Measurements from ENCODE around the gene MARCHF11. TPM values are rescaled to one million over a fixed set of nuclear protein-coding genes. Genes with fewer than 3 reads are reported as not detected.

MARCHF11 gene
- total RNA-seq, 1 donor from 2014 or later: not detected

GRCh38 chr5:16131878-16132277 is 47.7 kb downstream of the MARCHF11 start:
- Histone ChIP-seq H3K27ac (no peak overlapping the region), H3K4me1 (no peaks in the 10 kb centered on the region), H3K9me3 (no peaks in the 10 kb centered on the region), H3K4me3 (no peak overlapping the region), H3K27me3 (ENCODE audit: low read depth) (no peaks in the 10 kb centered on the region), H3K36me3 (no peaks in the 10 kb centered on the region)
- no peak for TF ChIP-seq CTCF (IDR thresholded peaks at IDR 0.05)
- ATAC-seq: no peak
- intact Hi-C loops (cut with DNase I): no loop called here
- DNase-seq: no peak

DNA sequence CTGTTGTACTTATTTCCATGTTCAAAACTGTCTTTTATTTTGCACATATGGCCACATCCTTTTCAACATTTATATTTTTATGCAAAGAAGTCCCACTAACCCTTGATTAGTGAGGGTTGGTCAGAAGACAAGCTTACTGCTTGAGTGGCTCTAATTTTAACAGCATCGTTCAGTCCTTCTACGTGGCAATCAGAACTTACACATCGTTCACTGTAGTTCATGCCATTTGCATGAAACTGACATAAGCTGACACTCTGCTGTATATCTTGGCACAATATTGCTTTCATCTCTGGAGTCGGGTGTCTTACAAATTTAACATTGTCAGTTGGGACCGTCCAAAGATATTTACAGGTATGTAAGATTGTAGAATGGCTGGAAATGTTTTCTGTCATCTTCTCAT is 50.6 kb downstream of the MARCHF11 start:
- H3K4me1 ChIP-seq: no peaks in the 10 kb centered on the region
- no peak for ATAC-seq
- no peak for TF ChIP-seq CTCF (IDR thresholded peaks at IDR 0.05)
- intact Hi-C loops (cut with DNase I): no loop called here
- no peaks in the 10 kb centered on the region for H3K27me3 ChIP-seq (ENCODE audit: low read depth)
- no peak overlapping the region for H3K27ac ChIP-seq
- no peak overlapping the region for H3K4me3 ChIP-seq
- no peaks in the 10 kb centered on the region for H3K36me3 ChIP-seq
- H3K9me3 ChIP-seq: no peaks in the 10 kb centered on the region
- no peak for DNase-seq

DNA sequence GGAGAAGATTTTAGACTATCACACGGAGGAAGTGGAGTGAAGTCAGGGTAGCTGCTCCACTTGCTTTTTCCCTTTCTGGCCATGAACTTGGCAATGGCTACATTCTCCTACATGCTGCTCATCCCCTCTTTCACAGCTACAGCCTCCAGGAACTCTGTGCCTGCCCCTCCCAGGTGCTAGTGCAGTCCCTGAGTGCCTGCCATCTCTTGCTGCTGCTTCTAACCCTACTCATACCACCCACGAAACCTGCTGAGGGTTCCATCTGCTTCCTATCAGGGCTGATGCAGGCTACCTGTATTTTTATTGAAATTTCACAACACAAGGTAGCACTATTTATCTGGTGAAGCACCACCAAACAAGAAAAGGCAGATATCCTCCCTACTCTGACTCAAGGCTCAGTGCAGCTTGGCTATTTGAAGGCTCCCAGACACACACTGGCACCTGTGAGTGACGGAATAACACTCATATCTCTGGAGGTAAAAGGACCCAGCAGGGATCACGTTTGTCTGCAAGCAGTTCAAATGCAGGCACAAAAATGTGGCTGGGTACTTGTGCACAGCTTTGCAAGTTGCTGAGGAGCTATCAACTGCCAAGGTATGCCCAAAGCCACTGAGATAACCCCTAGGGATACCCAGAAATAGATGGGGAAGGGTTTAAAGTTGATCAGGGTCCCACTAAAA is 51.6 kb downstream of the MARCHF11 start:
- intact Hi-C loops (cut with DNase I): no loop called here
- Histone ChIP-seq H3K36me3 (no peaks in the 10 kb centered on the region), H3K27me3 (ENCODE audit: low read depth) (no peaks in the 10 kb centered on the region), H3K4me3 (no peak overlapping the region), H3K9me3 (no peaks in the 10 kb centered on the region), H3K27ac (no peak overlapping the region), H3K4me1 (no peaks in the 10 kb centered on the region)
- DNase-seq (no peak), ATAC-seq (no peak)
- TF ChIP-seq CTCF (IDR thresholded peaks at IDR 0.05): no peak

DNA sequence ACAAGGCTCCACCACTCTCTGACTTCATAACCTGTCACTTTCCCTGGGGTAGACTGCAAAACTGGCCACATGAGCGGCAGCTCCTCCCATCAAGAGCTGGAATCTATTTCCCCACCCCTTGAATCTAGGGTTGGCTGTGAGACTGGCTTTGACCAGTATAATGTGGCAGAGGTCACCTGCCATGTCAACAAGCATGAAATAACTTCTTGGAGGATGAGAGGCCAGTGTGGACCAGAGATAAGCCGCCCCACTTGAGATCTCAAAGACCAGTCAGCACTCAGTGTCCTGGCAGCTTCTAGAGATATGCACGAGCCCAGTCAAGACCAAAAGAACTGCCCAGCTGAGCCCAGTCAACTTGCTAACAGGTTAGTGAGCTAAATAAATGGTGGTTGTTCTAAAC is 59.0 kb downstream of the MARCHF11 start:
- DNase-seq: no peak
- ATAC-seq: no peak
- no peaks in the 10 kb centered on the region for H3K4me1 ChIP-seq
- peaks cover 6% of the 10 kb centered on the region for H3K9me3 ChIP-seq
- H3K36me3 ChIP-seq: no peaks in the 10 kb centered on the region
- H3K4me3 ChIP-seq: no peak overlapping the region
- no peak for TF ChIP-seq CTCF (IDR thresholded peaks at IDR 0.05)
- H3K27me3 ChIP-seq (ENCODE audit: low read depth): no peaks in the 10 kb centered on the region
- H3K27ac ChIP-seq: no peak overlapping the region
- intact Hi-C loops (cut with DNase I): no loop called here

- intact Hi-C loops (cut with DNase I): no loop called here
- no peak overlapping the region for H3K4me3 ChIP-seq
- H3K36me3 ChIP-seq: no peaks in the 10 kb centered on the region
- no peaks in the 10 kb centered on the region for H3K4me1 ChIP-seq
- DNase-seq: no peak
- no peak overlapping the region for H3K27ac ChIP-seq
- no peak for ATAC-seq
- no peaks in the 10 kb centered on the region for H3K27me3 ChIP-seq (ENCODE audit: low read depth)
- no peak for TF ChIP-seq CTCF (IDR thresholded peaks at IDR 0.05)
- peaks cover 6% of the 10 kb centered on the region for H3K9me3 ChIP-seq
These were observed 59.8 kb downstream of the MARCHF11 start for GRCh38 chr5:16119790-16120189.

All from lower lobe of right lung (tissue), 2 donors.